CD4-positive, alpha-beta T cell (primary cell): ENCODE data around the gene FLT4. TPM values are rescaled to one million over a fixed set of nuclear protein-coding genes. Genes with fewer than 3 reads are reported as not detected.

Experiments
- ATAC-seq: fragments of 200-7000 bp; cut with Tn5 transposase; one replicate; pipeline ENCODE4 v1.10.0; 2022; ENCODE audit warnings: mild to moderate bottlenecking; ENCODE audit not compliant: poor library complexity
- CTCF ChIA-PET: fragments of 350-600 bp; sonication (Branson Sonifier 250); formaldehyde crosslinking; loops from one replicate; lab custom pipeline; 2021; ENCODE audit warnings: antibody characterized with exemption, inconsistent platforms; lab: Charles Lee
- POLR2A ChIA-PET: fragments of 350-600 bp; sonication (Branson Sonifier 250); formaldehyde crosslinking; loops from one replicate; lab custom pipeline; 2021; ENCODE audit warnings: antibody characterized with exemption, inconsistent platforms; lab: Charles Lee
- DNase-seq, 14 experiments: peaks; one replicate each; pipeline ENCODE4 v3.0.0-alpha.2; 2013 to 2020; ENCODE audit warnings: mixed read lengths in 2 of 14
- H3K27ac ChIP-seq, 2 donors: one replicate each; pipeline versions ENCODE4 v1.5.1 to v1.7.0; 2013; ENCODE audit warnings: low read length in 2 of 2, low read depth in 1 of 2, mild to moderate bottlenecking in 1 of 2
- H3K27me3 ChIP-seq, 2 experiments: 1 replicate in 1 of 2; 2 replicates in 1 of 2; pipeline versions ENCODE4 v1.6.1 to v1.7.0; 2013; ENCODE audit warnings: low read length in 2 of 2, control low read depth in 1 of 2, mild to moderate bottlenecking in 1 of 2, moderate library complexity in 1 of 2; ENCODE audit not compliant: insufficient read depth in 2 of 2, control insufficient read depth in 1 of 2
- H3K36me3 ChIP-seq: one replicate; pipeline ENCODE4 v1.6.1; 2013; ENCODE audit warnings: low read length, control low read depth; ENCODE audit not compliant: insufficient read depth
- H3K4me1 ChIP-seq: one replicate; pipeline ENCODE4 v1.6.1; 2013; ENCODE audit warnings: low read length, control low read depth; ENCODE audit not compliant: insufficient read depth
- H3K4me3 ChIP-seq: one replicate; pipeline ENCODE4 v1.5.1; 2013; ENCODE audit warnings: mild to moderate bottlenecking, low read length, moderate library complexity
- H3K9me3 ChIP-seq, 2 experiments: 1 replicate in 1 of 2; 2 replicates in 1 of 2; pipeline versions ENCODE4 v1.6.1 to v1.7.0; 2013; ENCODE audit warnings: low read length in 2 of 2, mild to moderate bottlenecking in 2 of 2, control low read depth in 1 of 2, moderate library complexity in 1 of 2; ENCODE audit not compliant: control insufficient read depth in 1 of 2, insufficient read depth in 1 of 2
- H3K27ac Mint-ChIP-seq: one replicate; pipeline ENCODE4 v1.8.0; 2020; ENCODE audit warnings: mixed read lengths
- H3K27me3 Mint-ChIP-seq: one replicate; pipeline ENCODE4 v1.8.0; 2021; ENCODE audit warnings: mixed read lengths
- H3K36me3 Mint-ChIP-seq: one replicate; pipeline ENCODE4 v1.8.0; 2021; ENCODE audit warnings: low read depth, mixed read lengths
- H3K4me1 Mint-ChIP-seq: one replicate; pipeline ENCODE4 v1.8.0; 2021; ENCODE audit warnings: low read depth, mixed read lengths
- H3K4me3 Mint-ChIP-seq: one replicate; pipeline ENCODE4 v1.8.0; 2020; ENCODE audit warnings: mild to moderate bottlenecking, mixed read lengths
- H3K9me3 Mint-ChIP-seq: one replicate; pipeline ENCODE4 v1.8.0; 2020; ENCODE audit warnings: mixed read lengths
- intact Hi-C, 2 experiments: fragments of 100-400 bp; cut with DNase I in 1 of 2; cut with micrococcal nuclease in 1 of 2; formaldehyde crosslinking; loops; one replicate each; pipeline versions ENCODE4 v1.15.1 to v1.9.0; 2023 to 2025; cut with DNase I, micrococcal nuclease
- total RNA-seq, 174 experiments: library from RNA in 2 of 174; stranded (reverse) in 2 of 174; gene quantifications; one replicate each; pipeline ENCODE4 v1.2.3 and lab custom pipeline; 2021 to 2026
- TF ChIP-seq, protein P1 (sequence below): fragments of 200-600 bp; IDR thresholded peaks from one replicate; pipeline ENCODE4 v1.8.0; 2022; ENCODE audit warnings: antibody characterized with exemption, mild to moderate bottlenecking

The FLT4 gene
- total RNA-seq, 2 experiments from 2014 or later, result 2.3 to 2.5 TPM

DNA sequence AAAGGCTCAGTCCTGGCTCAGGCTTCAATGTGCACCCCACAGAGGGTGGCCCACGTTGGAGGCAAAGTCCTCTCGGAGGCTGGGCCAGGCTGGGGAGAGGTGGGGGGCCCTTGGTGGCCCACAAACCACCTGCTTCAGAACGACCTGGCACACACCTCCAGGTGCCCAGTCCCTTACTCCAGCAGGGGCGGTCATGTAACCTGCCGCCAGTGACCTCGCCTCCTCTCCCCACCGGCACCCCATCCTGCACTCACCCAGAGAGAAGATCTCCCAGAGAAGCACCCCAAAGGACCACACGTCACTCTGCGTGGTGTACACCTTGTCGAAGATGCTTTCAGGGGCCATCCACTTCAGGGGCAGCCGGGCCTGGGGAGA, 35.6 kb downstream of the FLT4 start:
- POLR2A ChIA-PET, result no interaction called here
- no peaks in the 10 kb centered on the region for H3K27me3 Mint-ChIP-seq
- intact Hi-C loops, result no loop called here
- Histone ChIP-seq H3K9me3 (no peaks in the 10 kb centered on the region), H3K27ac (no peak overlapping the region), H3K4me3 (no peak overlapping the region), H3K36me3 (no peaks in the 10 kb centered on the region), H3K4me1 (no peaks in the 10 kb centered on the region), H3K27me3 (no peaks in the 10 kb centered on the region)
- H3K27ac Mint-ChIP-seq, result no peak overlapping the region
- H3K9me3 Mint-ChIP-seq, result no peaks in the 10 kb centered on the region
- no peak for ATAC-seq
- DNase-seq, result no peak
- H3K4me1 Mint-ChIP-seq, result no peaks in the 10 kb centered on the region
- TF ChIP-seq, protein P1, sequence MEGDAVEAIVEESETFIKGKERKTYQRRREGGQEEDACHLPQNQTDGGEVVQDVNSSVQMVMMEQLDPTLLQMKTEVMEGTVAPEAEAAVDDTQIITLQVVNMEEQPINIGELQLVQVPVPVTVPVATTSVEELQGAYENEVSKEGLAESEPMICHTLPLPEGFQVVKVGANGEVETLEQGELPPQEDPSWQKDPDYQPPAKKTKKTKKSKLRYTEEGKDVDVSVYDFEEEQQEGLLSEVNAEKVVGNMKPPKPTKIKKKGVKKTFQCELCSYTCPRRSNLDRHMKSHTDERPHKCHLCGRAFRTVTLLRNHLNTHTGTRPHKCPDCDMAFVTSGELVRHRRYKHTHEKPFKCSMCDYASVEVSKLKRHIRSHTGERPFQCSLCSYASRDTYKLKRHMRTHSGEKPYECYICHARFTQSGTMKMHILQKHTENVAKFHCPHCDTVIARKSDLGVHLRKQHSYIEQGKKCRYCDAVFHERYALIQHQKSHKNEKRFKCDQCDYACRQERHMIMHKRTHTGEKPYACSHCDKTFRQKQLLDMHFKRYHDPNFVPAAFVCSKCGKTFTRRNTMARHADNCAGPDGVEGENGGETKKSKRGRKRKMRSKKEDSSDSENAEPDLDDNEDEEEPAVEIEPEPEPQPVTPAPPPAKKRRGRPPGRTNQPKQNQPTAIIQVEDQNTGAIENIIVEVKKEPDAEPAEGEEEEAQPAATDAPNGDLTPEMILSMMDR, result no peak
- H3K36me3 Mint-ChIP-seq, result no peaks in the 10 kb centered on the region
- H3K4me3 Mint-ChIP-seq, result no peak overlapping the region
- CTCF ChIA-PET, result no interaction called here

DNA sequence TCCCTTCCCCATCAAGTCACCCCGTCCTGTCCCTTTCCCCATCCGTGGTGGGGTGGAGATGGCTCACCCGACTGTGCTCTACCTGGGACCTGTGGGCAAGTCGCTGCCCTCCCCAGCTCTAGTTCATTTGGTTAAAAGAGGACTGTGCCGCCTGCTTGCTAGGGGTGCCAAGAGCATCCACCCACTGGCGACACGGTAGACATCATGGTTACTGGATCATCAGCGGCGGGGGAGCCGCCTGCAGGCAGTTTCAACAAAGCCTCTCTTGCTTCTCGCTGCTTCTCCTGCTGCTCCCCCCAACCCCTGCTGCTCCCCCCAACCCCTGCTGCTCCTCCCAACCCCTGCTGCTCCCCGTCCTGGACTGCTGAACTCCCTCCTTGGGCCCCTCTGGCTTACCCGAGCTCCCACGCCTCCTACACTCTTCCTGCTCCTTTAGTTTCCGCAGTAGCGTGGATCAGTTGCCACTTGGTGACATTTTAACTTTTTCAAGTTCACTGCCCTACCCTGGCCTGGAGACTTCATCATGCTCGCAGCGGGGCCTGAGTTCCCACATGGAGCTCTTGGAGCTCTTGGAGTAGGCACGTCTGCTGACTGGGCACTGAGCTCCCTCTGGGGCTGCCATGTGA, 36.1 kb downstream of the FLT4 start:
- ATAC-seq (no peak), DNase-seq (no peak)
- POLR2A ChIA-PET, result no interaction called here
- Mint-ChIP-seq H3K27ac (no peak overlapping the region), H3K4me1 (no peaks in the 10 kb centered on the region), H3K9me3 (no peaks in the 10 kb centered on the region), H3K27me3 (no peaks in the 10 kb centered on the region), H3K36me3 (no peaks in the 10 kb centered on the region), H3K4me3 (no peak overlapping the region)
- CTCF ChIA-PET, result no interaction called here
- Histone ChIP-seq H3K4me1 (no peaks in the 10 kb centered on the region), H3K27ac (no peak overlapping the region), H3K36me3 (no peaks in the 10 kb centered on the region), H3K9me3 (no peaks in the 10 kb centered on the region), H3K27me3 (no peaks in the 10 kb centered on the region), H3K4me3 (no peak overlapping the region)
- TF ChIP-seq, protein P1, result no peak
- intact Hi-C loops, result no loop called here

DNA sequence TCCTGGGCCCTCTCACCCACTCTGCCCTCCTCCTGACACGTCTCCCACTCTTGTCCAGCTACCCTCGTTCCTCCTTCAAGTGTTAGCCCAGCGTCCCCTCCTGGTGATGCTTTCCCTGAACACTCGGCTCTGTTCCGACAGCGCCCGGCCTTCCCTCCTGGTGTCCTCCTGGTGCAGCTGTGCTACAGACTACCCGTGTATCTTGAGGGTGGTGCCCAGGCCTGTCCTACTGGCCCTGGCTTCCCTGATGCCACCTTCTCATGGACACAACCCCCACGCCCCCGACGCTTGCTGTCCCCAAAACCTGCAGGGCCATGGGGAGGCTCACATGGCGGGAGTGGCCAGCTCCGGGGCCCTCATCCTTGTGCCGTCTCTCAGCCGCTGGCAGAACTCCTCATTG, 36.7 kb downstream of the FLT4 start:
- no peaks in the 10 kb centered on the region for H3K36me3 ChIP-seq
- ChIA-PET CTCF (no interaction called here), POLR2A (no interaction called here)
- no peaks in the 10 kb centered on the region for H3K4me1 Mint-ChIP-seq
- no peak for DNase-seq
- no peaks in the 10 kb centered on the region for H3K36me3 Mint-ChIP-seq
- H3K9me3 Mint-ChIP-seq, result no peaks in the 10 kb centered on the region
- H3K27me3 Mint-ChIP-seq, result no peaks in the 10 kb centered on the region
- no peaks in the 10 kb centered on the region for H3K9me3 ChIP-seq
- TF ChIP-seq, protein P1, result no peak
- H3K27ac ChIP-seq, result no peak overlapping the region
- intact Hi-C loops, result no loop called here
- no peak for ATAC-seq
- no peak overlapping the region for H3K27ac Mint-ChIP-seq
- no peak overlapping the region for H3K4me3 ChIP-seq
- H3K4me1 ChIP-seq, result no peaks in the 10 kb centered on the region
- no peak overlapping the region for H3K4me3 Mint-ChIP-seq
- H3K27me3 ChIP-seq, result no peaks in the 10 kb centered on the region
